NCI-H446 (cell line): Measurements from ENCODE around the gene DDX17.
"Not testable (repeated sequence)": the region's sequence is repeated elsewhere in the genome, so short reads cannot be mapped to it uniquely, and the experiment has no call there.

Experiments used
- DNase-seq, 2 experiments: peaks; one replicate each; lab custom pipeline; 2025; lab: John Stamatoyannopoulos, UW

The DDX17 gene

GRCh38 chr22:38491707-38492348, 14.3 kb downstream of the DDX17 start:
- no peak for DNase-seq

DNA sequence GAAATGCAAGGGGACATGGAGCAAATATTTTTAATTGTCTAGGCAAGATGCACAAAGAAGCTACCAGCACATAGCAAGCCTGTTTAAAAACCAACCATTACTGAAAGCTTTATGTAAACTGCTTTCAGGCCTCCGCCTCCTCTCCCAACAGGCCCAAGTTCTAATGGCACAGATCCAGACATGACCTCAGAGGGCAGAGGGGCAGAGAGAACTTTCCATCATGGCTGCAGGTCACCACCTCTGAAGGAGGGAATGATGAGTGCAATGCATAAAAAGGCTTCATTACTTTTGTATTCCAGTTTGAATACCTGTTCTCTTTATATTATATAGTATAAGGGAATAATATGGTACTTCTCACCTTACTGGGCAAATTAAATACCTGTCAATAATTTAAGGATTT, 15.2 kb downstream of the DDX17 start:
- DNase-seq: no peak

DNA sequence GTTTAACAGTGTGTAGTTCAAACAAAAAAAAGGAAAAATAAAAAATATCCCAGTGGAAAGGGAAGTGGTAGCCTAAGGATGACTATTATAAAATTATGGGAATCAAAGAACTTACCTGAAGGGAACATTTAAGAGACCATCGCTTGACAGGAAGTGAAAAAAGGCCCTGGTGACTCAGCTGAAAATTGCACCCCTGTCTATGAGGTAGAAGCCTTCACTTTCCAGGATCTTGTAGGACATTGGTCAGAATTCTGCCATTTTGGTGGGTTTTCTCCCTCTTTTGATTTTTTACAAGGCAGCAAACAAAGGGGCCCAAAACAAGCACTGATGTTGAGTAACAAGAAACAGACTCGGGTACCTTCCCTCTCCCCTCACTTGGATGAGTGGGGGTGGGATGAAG, 15.6 kb downstream of the DDX17 start:
- DNase-seq: no peak

DNA sequence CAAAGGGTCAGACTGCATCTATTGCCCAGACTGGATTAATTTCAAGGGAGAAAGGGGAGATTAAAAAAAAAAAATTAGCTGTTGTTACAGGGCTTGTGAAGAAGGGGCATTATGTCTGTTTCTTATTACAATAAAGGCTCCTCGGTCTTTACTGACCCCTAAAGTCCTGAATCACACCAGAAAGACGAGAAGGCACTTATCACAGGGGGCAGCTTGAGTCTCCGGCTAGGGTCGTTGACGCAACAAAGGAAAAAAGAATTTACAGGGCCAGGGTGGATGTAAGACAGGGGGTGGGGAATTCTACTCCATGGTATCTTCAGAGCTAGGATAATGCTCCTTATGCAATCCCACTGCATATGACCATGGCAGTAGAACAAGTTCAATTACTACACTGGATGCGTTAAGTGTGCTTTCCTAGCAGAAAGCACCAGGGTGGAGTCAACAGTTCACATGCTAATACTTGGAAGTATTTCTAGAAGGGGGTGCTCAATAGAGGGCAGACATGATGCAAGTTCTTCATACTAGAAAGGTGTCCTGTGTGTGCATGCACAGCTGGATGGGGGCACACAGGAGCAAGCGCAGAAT, 16.5 kb downstream of the DDX17 start:
- DNase-seq: no peak

GRCh38 chr22:38489142-38489541, 17.0 kb downstream of the DDX17 start:
- no peak for DNase-seq

DNA sequence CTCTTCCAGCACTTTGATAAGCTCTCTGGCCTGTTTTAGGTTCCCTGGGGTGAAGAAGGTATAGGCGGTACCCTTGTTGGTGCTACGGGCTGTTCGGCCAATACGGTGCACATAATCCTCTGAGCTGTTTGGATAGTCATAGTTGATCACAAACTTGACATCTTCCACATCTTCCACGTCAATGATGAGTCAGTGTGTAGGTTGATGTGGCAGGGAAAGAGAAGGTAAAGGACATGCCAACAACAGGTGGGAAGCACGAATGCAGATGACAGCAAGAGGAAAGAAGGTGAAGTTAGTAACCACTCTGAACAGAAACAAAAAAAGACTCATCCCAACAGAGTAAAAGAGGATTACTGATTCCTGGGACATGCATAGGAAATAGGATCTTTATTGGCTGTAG, 18.2 kb downstream of the DDX17 start:
- DNase-seq: no peak

DNA sequence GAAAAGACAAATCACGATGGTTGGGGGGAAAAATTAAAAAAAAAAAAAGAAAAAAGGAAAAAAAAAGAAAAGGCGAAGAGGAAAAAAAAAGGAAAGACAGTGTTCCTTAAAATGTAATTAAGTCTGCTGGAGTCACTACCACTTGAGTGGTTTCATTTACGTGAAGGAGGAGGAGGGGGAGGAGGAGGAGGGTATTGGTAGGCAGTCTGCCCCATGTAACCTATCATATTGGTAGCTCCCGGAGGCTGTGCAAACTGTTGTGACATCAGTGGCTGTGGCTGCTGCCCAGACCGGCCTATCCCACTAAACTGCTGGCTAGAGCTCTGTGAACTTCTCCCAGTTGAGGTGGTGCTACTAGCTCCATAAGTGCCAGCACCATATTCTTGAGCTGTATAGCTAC, 20.3 kb downstream of the DDX17 start:
- DNase-seq: no peak

DNA sequence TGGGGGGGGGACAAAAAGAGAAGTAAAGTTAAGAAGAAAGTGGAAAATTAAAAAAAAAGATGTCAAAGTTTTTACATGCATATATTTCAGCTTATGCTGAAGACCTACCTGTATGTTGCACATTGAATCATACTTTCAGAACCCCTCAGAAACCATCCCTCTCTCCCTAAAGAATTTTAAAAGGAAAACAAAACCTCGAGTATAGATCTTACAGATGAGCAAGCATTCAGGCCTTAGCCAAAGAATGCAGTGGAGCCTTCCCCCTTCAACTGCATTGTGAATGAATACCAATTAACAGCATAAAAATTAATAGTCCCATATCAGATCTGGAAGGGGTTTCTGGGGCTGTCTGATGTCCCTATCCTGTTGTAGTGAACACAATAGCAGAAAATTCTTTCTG, 21.9 kb downstream of the DDX17 start:
- no peak for DNase-seq

DNA sequence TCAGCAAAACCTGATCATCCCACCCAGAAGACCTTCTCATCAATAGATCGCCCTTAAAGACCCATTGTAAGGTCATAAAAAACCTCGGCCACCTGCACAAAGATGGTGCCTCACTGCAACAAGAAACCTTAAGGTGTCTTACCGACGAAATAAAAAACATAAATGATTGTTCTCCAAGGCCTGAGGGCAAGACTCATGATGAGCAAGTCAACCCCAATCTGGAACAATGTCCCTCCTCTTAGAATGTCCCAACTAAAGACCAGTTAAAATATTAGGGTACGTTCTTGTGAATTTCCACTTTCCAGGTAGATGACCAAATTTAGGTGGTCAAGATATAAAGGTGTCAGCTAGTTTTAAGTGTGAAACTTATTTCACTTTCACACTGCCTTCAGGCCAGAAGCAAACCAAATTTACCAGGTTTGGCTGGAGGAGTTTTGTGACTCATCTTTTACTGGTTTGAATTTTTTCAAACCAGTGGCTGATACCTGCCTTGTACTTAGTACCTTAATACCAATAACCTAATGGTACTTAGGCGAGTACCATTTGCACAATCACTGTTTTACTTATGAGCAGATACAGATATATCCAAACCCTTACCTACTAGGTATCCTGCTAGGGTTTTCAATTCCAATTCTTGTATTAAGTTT, 23.3 kb downstream of the DDX17 start:
- no peak for DNase-seq

- DNase-seq: no peak
These were observed 24.2 kb downstream of the DDX17 start for GRCh38 chr22:38481871-38482332.

- DNase-seq: no peak
These were observed 24.8 kb downstream of the DDX17 start for GRCh38 chr22:38481162-38481870.

- no peak for DNase-seq
These were observed 26.8 kb downstream of the DDX17 start for GRCh38 chr22:38479096-38479837.

DNA sequence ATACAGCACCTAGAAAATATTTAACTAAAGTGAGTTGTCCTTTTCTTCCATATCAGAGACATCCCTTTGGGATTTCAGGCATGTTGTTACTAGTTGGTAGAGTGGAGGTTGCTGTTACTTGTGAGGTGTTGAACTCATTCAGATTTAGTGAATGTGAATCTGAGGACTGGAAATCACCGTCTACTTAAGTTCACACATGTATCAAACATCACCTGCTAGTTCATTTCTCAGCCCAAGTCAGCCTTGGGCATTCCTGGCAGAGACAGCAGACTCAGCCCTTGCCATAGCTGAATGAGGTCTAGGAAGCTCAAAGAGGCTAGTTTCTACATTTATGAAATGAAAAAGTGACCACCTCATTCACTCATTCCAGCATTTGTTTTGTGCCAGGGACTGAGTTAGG, 28.5 kb downstream of the DDX17 start:
- no peak for DNase-seq

- no peak for DNase-seq
These were observed 32.0 kb downstream of the DDX17 start for GRCh38 chr22:38474003-38474607.

GRCh38 chr22:38471237-38471636, 34.9 kb downstream of the DDX17 start:
- DNase-seq: no peak

DNA sequence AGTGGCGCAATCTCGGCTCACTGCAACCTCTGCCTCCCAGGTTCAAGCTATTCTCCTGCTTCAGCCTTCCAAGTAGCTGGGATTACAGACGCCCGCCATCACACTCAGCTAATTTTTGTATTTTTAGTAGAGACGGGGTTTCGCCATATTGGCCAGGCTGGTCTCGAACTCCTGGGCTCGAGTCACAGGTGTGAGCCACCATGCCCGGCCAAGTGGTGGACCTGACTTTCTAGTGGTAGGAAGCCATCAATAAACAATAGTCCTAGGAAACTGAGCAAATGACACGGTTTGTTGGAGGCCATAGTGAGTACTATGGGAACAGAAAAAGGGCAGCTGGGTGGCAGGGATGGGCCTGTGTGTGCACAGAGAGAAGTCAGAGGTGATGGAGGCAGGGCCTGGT, 35.9 kb downstream of the DDX17 start:
- DNase-seq: not testable (repeated sequence)

DNA sequence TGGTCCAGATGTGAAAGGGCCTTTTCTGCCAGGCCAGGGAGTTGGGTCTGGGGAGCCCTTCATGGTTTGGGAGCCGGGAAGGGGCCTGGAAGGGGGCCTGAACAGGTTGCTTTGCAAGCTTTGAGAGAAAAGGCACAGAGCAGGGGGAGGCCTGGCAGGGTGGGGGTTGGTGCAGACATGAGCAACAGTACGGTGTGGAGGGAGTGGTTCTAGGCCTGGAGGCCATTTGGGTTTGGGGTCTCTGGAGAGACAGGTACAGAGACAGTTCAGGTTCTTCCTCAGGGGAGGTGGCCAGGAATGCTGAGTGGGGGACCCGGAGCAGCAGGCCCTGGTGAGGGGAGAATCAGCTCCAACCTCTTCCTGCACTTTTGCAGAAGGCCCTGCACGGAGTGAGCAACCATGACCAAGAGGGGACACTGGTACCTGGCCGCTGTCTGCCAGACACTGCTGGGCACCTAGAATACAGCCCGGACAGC, 36.8 kb downstream of the DDX17 start:
- no peak for DNase-seq

DNA sequence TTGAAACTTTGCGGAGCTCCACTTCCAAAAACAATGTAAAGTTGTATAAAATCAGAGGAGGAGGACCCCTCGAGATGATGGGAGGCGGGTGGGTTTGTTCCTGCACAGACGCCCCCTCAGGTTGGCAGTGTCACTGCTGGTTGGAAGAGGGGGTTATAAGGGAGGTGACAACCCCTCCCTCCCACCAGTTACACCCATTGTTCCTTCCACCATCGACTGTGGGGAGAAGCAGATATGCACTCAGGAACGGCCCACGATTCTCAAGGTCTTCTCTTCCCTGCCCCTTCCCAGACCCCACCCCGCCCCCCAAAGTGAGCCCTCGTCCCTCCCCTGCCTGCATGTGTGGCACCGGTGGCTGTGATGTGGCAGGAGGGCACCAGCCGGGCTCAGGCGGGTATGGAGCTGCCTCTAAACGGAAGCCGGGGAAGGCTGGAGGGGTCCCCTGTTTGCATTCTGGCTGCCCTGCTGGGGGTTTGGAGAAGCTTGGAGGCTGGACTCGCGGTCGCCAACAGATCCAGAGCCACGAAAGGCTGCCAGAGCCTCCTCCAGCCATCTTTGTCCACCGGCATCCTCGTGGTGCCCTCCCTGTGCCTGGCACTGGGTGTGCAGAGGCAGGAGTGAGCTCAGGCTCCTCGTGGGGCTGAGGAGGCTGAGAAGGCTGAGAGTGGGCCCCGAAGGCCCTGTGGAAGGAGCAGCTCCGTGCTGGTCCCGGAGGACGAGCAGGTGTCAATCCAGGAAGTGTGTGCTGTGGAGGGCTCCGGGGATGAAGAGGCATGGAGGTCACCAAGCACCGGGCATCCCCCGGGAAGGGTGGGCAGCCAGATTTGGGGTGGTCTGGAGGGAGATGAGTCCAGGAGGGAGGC, 37.4 kb downstream of the DDX17 start:
- DNase-seq: no peak

- DNase-seq: no peak
These were observed 38.1 kb downstream of the DDX17 start, which contains the start of gene KDELR3 for GRCh38 chr22:38467904-38468442. Gene KDELR3 (plus strand): TSS chr22:38468096. CDS start chr22:38468234, 138 bp downstream.

- no peak for DNase-seq
These were observed 38.6 kb downstream of the DDX17 start for GRCh38 chr22:38467438-38467903.
